Measurements from ENCODE around the gene RTTN.

The RTTN gene

GRCh38 chr18:70028084-70028483, 177.4 kb downstream of the RTTN start:
- TF ChIP-seq CTCF (IDR thresholded peaks at IDR 0.05; ENCODE audit: low read depth, low read length): no peak
- H3K4me3 ChIP-seq (replicated peaks in 1 of 2; ENCODE audit: low read depth in 2 of 2, low read length in 2 of 2): no peak overlapping the region
- no peak for DNase-seq (ENCODE audit: low read depth in 2 of 2)

- DNase-seq (ENCODE audit: low read depth in 2 of 2): no peak
- TF ChIP-seq CTCF (IDR thresholded peaks at IDR 0.05; ENCODE audit: low read depth, low read length): no peak
- H3K4me3 ChIP-seq (replicated peaks in 1 of 2; ENCODE audit: low read depth in 2 of 2, low read length in 2 of 2): no peak overlapping the region
Measured at GRCh38 chr18:70025580-70025979, 179.9 kb downstream of the RTTN start.

- no peak overlapping the region for H3K4me3 ChIP-seq (replicated peaks in 1 of 2; ENCODE audit: low read depth in 2 of 2, low read length in 2 of 2)
- TF ChIP-seq CTCF (IDR thresholded peaks at IDR 0.05; ENCODE audit: low read depth, low read length): no peak
- DNase-seq (ENCODE audit: low read depth in 2 of 2): no peak
Measured at GRCh38 chr18:70024829-70025228, 180.7 kb downstream of the RTTN start.

GRCh38 chr18:70024093-70024492, 181.4 kb downstream of the RTTN start:
- no peak overlapping the region for H3K4me3 ChIP-seq (replicated peaks in 1 of 2; ENCODE audit: low read depth in 2 of 2, low read length in 2 of 2)
- no peak for DNase-seq (ENCODE audit: low read depth in 2 of 2)
- no peak for TF ChIP-seq CTCF (IDR thresholded peaks at IDR 0.05; ENCODE audit: low read depth, low read length)

- no peak overlapping the region for H3K4me3 ChIP-seq (replicated peaks in 1 of 2; ENCODE audit: low read depth in 2 of 2, low read length in 2 of 2)
- no peak for DNase-seq (ENCODE audit: low read depth in 2 of 2)
- TF ChIP-seq CTCF (IDR thresholded peaks at IDR 0.05; ENCODE audit: low read depth, low read length): no peak
Measured at GRCh38 chr18:70022636-70023035, 182.9 kb downstream of the RTTN start.

- no peak for TF ChIP-seq CTCF (IDR thresholded peaks at IDR 0.05; ENCODE audit: low read depth, low read length)
- no peak for DNase-seq (ENCODE audit: low read depth in 2 of 2)
Measured at GRCh38 chr18:70021498-70021897, 184.0 kb downstream of the RTTN start.

GRCh38 chr18:70021043-70021442, 184.4 kb downstream of the RTTN start:
- no peak overlapping the region for H3K4me3 ChIP-seq (replicated peaks in 1 of 2; ENCODE audit: low read depth in 2 of 2, low read length in 2 of 2)
- TF ChIP-seq CTCF (IDR thresholded peaks at IDR 0.05; ENCODE audit: low read depth, low read length): no peak
- no peak for DNase-seq (ENCODE audit: low read depth in 2 of 2)

More at GRCh38 chr18:70021498-70021897, 184.0 kb downstream of the RTTN start:
- no peak overlapping the region for H3K4me3 ChIP-seq (replicated peaks in 1 of 2; ENCODE audit: low read depth in 2 of 2, low read length in 2 of 2)

Data from cardiac fibroblast (primary cell).